Naive thymus-derived CD4-positive, alpha-beta T cell (primary cell): Measurements from ENCODE around the gene FCSK. TPM values are rescaled to one million over a fixed set of nuclear protein-coding genes. Genes with fewer than 3 reads are reported as not detected.
A peak's percentile ranks its signal among the peaks of the same experiment; 100 is the strongest.

Experiments used
- ATAC-seq: fragments of 150-1000 bp; cut with Tn5 transposase; 2 replicates; pipeline ENCODE4 v1.10.0; 2021; ENCODE audit warnings: mild to moderate bottlenecking, moderate library complexity
- CTCF ChIA-PET: fragments of 350-600 bp; sonication (Branson Sonifier 250); formaldehyde crosslinking; loops from one replicate; lab custom pipeline; 2021; ENCODE audit warnings: antibody characterized with exemption; lab: Charles Lee
- POLR2A ChIA-PET: fragments of 350-600 bp; sonication (Branson Sonifier 250); formaldehyde crosslinking; loops from one replicate; lab custom pipeline; 2021; ENCODE audit warnings: antibody characterized with exemption, inconsistent platforms; lab: Charles Lee
- DNase-seq, 9 donors: peaks; one replicate each; pipeline versions ENCODE4 v3.0.0 to v3.0.0-alpha.2; 2020 to 2022; ENCODE audit warnings: mixed read lengths in 1 of 9
- H3K27ac ChIP-seq: one replicate; pipeline ENCODE4 v1.7.0; 2013; ENCODE audit warnings: mild to moderate bottlenecking, low read depth, low read length, moderate library complexity
- H3K27me3 ChIP-seq, 2 donors: one replicate each; pipeline ENCODE4 v1.7.0; 2013; ENCODE audit warnings: low read length in 2 of 2, mild to moderate bottlenecking in 2 of 2, moderate library complexity in 2 of 2; ENCODE audit not compliant: control insufficient read depth in 2 of 2, insufficient read depth in 2 of 2
- H3K36me3 ChIP-seq, 3 experiments: 1 replicate in 2 of 3; 2 replicates in 1 of 3; pipeline ENCODE4 v1.7.0; 2013; ENCODE audit warnings: low read length in 3 of 3, mild to moderate bottlenecking in 3 of 3, moderate library complexity in 1 of 3; ENCODE audit not compliant: insufficient read depth in 3 of 3, control insufficient read depth in 2 of 3
- H3K4me1 ChIP-seq, 2 donors: one replicate each; pipeline ENCODE4 v1.7.0; 2013; ENCODE audit warnings: low read length in 2 of 2, mild to moderate bottlenecking in 2 of 2, moderate library complexity in 1 of 2; ENCODE audit not compliant: control insufficient read depth in 2 of 2, insufficient read depth in 2 of 2
- H3K4me3 ChIP-seq: 2 replicates; pipeline ENCODE4 v1.7.0; 2013; ENCODE audit warnings: mild to moderate bottlenecking, low read length
- H3K9me3 ChIP-seq, 3 experiments: 1 replicate in 2 of 3; 2 replicates in 1 of 3; pipeline ENCODE4 v1.7.0; 2013; ENCODE audit warnings: low read length in 3 of 3; ENCODE audit not compliant: control insufficient read depth in 2 of 3
- H3K27ac Mint-ChIP-seq, 9 donors: one replicate each; pipeline ENCODE4 v1.8.0; 2020 to 2022; ENCODE audit warnings: mixed read lengths in 9 of 9, mild to moderate bottlenecking in 8 of 9, moderate library complexity in 5 of 9, inconsistent platforms in 2 of 9
- H3K27me3 Mint-ChIP-seq, 5 donors: one replicate each; pipeline ENCODE4 v1.8.0; 2021 to 2022; ENCODE audit warnings: mixed read lengths in 5 of 5, mild to moderate bottlenecking in 1 of 5
- H3K36me3 Mint-ChIP-seq, 5 donors: one replicate each; pipeline ENCODE4 v1.8.0; 2020 to 2022; ENCODE audit warnings: mixed read lengths in 5 of 5, mild to moderate bottlenecking in 3 of 5, inconsistent platforms in 1 of 5
- H3K4me1 Mint-ChIP-seq, 7 donors: one replicate each; pipeline ENCODE4 v1.8.0; 2020 to 2022; ENCODE audit warnings: mixed read lengths in 7 of 7, mild to moderate bottlenecking in 3 of 7, inconsistent platforms in 1 of 7
- H3K4me3 Mint-ChIP-seq, 10 donors: one replicate each; pipeline ENCODE4 v1.8.0; 2020 to 2022; ENCODE audit warnings: mild to moderate bottlenecking in 10 of 10, mixed read lengths in 10 of 10, moderate library complexity in 6 of 10, inconsistent platforms in 2 of 10
- H3K9me3 Mint-ChIP-seq, 11 donors: one replicate each; pipeline ENCODE4 v1.8.0; 2020 to 2022; ENCODE audit warnings: mixed read lengths in 11 of 11, mild to moderate bottlenecking in 4 of 11, inconsistent platforms in 1 of 11, moderate library complexity in 1 of 11
- intact Hi-C, 2 donors: fragments of 100-400 bp; cut with micrococcal nuclease; formaldehyde crosslinking; loops; one replicate each; pipeline ENCODE4 v1.15.1; 2023
- polyA plus RNA-seq, 2 donors: library from polyadenylated mRNA; unstranded; fragments of 300-500 nt; fragmentation: Illumina TruSeq; gene quantifications; one replicate each; pipeline ENCODE4 v1.2.3, GENCODE V29; 2021
- total RNA-seq, 6 experiments: library from RNA in 5 of 6; stranded (reverse) in 5 of 6; gene quantifications; 1 replicate in 5 of 6; 2 replicates in 1 of 6; pipeline ENCODE4 v1.2.3 and lab custom pipeline; 2021 to 2026

FCSK gene
- total and polyA plus RNA-seq, 7 experiments from 2014 or later = 7.5 to 45.2 (median 30.1) TPM

DNA sequence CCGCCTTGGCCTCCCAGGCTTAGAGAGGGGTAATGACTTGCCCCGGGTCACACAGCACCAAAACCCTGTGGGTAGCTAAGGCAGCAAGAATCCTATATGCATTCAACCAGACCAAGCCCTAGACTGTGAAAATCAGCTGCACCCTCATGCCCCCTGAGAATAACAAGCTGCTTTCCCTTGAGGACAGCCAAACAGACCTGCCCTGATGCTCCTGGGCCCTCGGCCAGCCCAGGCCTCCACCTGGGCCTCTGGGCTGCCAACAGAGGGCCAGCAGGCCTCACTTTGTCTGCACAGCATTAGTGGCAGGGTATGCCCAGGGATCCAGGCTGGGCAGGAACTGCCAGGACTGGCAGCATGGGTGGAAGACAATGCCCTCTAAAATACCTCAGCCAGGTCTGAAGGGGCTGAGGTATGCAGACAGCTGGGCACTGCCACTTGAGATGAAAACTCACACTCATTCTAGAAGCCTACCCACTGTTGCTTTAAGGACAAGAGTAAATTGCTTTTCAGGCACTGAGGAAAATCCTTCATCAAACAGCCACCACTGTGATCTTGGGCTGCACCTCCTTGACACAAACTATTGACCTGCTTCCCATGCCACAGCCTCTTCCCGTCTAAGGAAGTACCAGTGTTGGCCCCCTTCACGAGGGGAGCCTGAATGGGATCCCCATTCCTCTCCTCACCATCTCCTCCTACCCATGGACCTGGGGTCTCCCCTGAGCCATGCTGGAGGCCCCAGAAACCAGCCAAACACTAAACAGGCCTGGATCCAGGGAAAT lies 24.3 kb upstream of the FCSK start:
- intact Hi-C loops = loop anchor here (2.0 to 5.0 kb wide), 2 partner anchors 49 to 857 kb away; partner anchors contain the start of gene CMTR2 (in 1 of the 2)
- no peak for ATAC-seq
- ChIA-PET POLR2A (interaction anchor here (0.8 to 0.9 kb wide), 2 partner anchors 10 to 83 kb away, joined by 4 read pairs; no protein-coding TSS in a partner anchor), CTCF (interaction anchor here (1.3 kb wide), 1 partner anchor 14 kb away, joined by 6 read pairs; no protein-coding TSS in a partner anchor)
- Histone ChIP-seq H3K4me3 (peak overlapping the region; percentile 29), H3K9me3 (no peaks in the 10 kb centered on the region), H3K27me3 (no peaks in the 10 kb centered on the region), H3K4me1 (peaks cover 20 to 32% of the 10 kb centered on the region in 2 donors), H3K27ac (peak overlapping the region; percentile 91), H3K36me3 (no peaks in the 10 kb centered on the region)
- Mint-ChIP-seq H3K27ac (peak overlapping the region; percentile 84 to 98 (median 93)), H3K27me3 (no peaks in the 10 kb centered on the region), H3K36me3 (peaks cover 0 to 18% (median 3%) of the 10 kb centered on the region in 5 donors), H3K9me3 (no peaks in the 10 kb centered on the region), H3K4me3 (peak overlapping the region in 9 of 10 donors; percentile 60 to 86 (median 79)), H3K4me1 (peaks cover 47 to 80% (median 71%) of the 10 kb centered on the region in 7 donors)
- DNase-seq = no peak

GRCh38 chr16:70430667-70431536 lies 23.5 kb upstream of the FCSK start:
- peaks cover 20 to 32% of the 10 kb centered on the region in 2 donors for H3K4me1 ChIP-seq
- Mint-ChIP-seq H3K4me1 (peaks cover 47 to 78% (median 70%) of the 10 kb centered on the region in 7 donors), H3K4me3 (peak overlapping the region; percentile 60 to 86 (median 78)), H3K36me3 (peaks cover 0 to 13% (median 3%) of the 10 kb centered on the region in 5 donors), H3K27me3 (no peaks in the 10 kb centered on the region), H3K9me3 (no peaks in the 10 kb centered on the region), H3K27ac (peak overlapping the region; percentile 84 to 98 (median 93))
- ChIA-PET POLR2A (interaction anchor here (0.9 to 2.2 kb wide), 3 partner anchors 23 to 84 kb away, joined by 4 to 8 read pairs (median 5); no protein-coding TSS in a partner anchor), CTCF (interaction anchor here (0.6 kb wide), 2 partner anchors 25 to 157 kb away, joined by 3 to 5 read pairs; no protein-coding TSS in a partner anchor)
- no peaks in the 10 kb centered on the region for H3K9me3 ChIP-seq
- DNase-seq = peak in 8 of 9 donors; percentile 49 to 85 (median 64)
- no peaks in the 10 kb centered on the region for H3K27me3 ChIP-seq
- intact Hi-C loops = loop anchor here (1.0 to 5.0 kb wide), 3 partner anchors 8 to 856 kb away; partner anchors contain the start of genes ST3GAL2 (in 2 of the 2) and CMTR2 (in 1 of the 2)
- H3K4me3 ChIP-seq = peak overlapping the region; percentile 29
- H3K36me3 ChIP-seq = no peaks in the 10 kb centered on the region
- peak overlapping the region; percentile 91 for H3K27ac ChIP-seq
- peak; percentile 89 for ATAC-seq

DNA sequence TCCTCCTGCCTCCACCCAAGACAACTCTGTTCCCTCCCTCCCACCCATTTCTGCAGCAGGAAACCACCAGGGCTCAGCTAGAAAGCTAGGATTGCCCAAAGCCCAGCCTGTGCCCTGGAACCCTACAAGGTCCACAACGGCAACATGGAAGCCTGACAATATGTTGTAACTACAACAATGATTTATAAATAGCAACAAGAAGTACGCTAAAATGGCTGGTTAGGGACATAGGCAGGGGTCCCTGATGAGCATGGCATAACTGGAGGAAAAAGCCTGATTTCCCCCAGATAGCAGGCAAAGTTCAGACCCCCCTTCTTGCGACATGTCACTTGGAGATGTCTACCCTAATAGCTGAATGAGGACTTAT lies 22.1 kb upstream of the FCSK start:
- Histone ChIP-seq H3K36me3 (no peaks in the 10 kb centered on the region), H3K27me3 (no peaks in the 10 kb centered on the region), H3K27ac (peak overlapping the region; percentile 55), H3K4me3 (no peak overlapping the region), H3K9me3 (no peaks in the 10 kb centered on the region), H3K4me1 (peaks cover 20 to 38% of the 10 kb centered on the region in 2 donors)
- DNase-seq = no peak
- no peak for ATAC-seq
- no peaks in the 10 kb centered on the region for H3K9me3 Mint-ChIP-seq
- H3K27me3 Mint-ChIP-seq = no peaks in the 10 kb centered on the region
- POLR2A ChIA-PET = interaction anchor here (0.6 to 2.2 kb wide), 4 partner anchors 21 to 52 kb away, joined by 3 to 8 read pairs (median 4); no protein-coding TSS in a partner anchor
- peak overlapping the region in 2 of 10 donors; percentile 39 to 63 for H3K4me3 Mint-ChIP-seq
- H3K27ac Mint-ChIP-seq = peak overlapping the region in 8 of 9 donors; percentile 51 to 88 (median 78)
- intact Hi-C loops = loop anchor here in 1 of 2 donors (2.0 to 5.0 kb wide), 2 partner anchors 14 to 855 kb away; partner anchors contain the start of gene CMTR2
- H3K36me3 Mint-ChIP-seq = peaks cover 0 to 17% (median 3%) of the 10 kb centered on the region in 5 donors
- CTCF ChIA-PET = interaction anchor here (0.6 to 1.7 kb wide), 2 partner anchors 11 to 28 kb away, joined by 3 to 5 read pairs; no protein-coding TSS in a partner anchor
- peaks cover 53 to 88% (median 78%) of the 10 kb centered on the region in 7 donors for H3K4me1 Mint-ChIP-seq

- Mint-ChIP-seq H3K4me3 (peak overlapping the region in 8 of 10 donors; percentile 8 to 63 (median 32)), H3K9me3 (no peaks in the 10 kb centered on the region), H3K27me3 (no peaks in the 10 kb centered on the region), H3K4me1 (peaks cover 53 to 88% (median 79%) of the 10 kb centered on the region in 7 donors), H3K36me3 (peaks cover 0 to 14% (median 3%) of the 10 kb centered on the region in 5 donors), H3K27ac (peak overlapping the region; percentile 51 to 88 (median 77))
- intact Hi-C loops = loop anchor here in 1 of 2 donors (2.0 to 5.0 kb wide), 2 partner anchors 14 to 854 kb away; partner anchors contain the start of gene CMTR2
- ChIA-PET CTCF (interaction anchor here (0.6 to 1.7 kb wide), 2 partner anchors 10 to 28 kb away, joined by 3 to 5 read pairs; no protein-coding TSS in a partner anchor), POLR2A (interaction anchor here (0.6 to 2.2 kb wide), 3 partner anchors 21 to 53 kb away, joined by 3 to 8 read pairs (median 3); no protein-coding TSS in a partner anchor)
- H3K27ac ChIP-seq = peak overlapping the region; percentile 55
- H3K27me3 ChIP-seq = no peaks in the 10 kb centered on the region
- no peak overlapping the region for H3K4me3 ChIP-seq
- ATAC-seq (no peak), DNase-seq (no peak)
- no peaks in the 10 kb centered on the region for H3K9me3 ChIP-seq
- no peaks in the 10 kb centered on the region for H3K36me3 ChIP-seq
- peaks cover 26 to 43% of the 10 kb centered on the region in 2 donors for H3K4me1 ChIP-seq
Observed at GRCh38 chr16:70432723-70433457, 21.5 kb upstream of the FCSK start.

DNA sequence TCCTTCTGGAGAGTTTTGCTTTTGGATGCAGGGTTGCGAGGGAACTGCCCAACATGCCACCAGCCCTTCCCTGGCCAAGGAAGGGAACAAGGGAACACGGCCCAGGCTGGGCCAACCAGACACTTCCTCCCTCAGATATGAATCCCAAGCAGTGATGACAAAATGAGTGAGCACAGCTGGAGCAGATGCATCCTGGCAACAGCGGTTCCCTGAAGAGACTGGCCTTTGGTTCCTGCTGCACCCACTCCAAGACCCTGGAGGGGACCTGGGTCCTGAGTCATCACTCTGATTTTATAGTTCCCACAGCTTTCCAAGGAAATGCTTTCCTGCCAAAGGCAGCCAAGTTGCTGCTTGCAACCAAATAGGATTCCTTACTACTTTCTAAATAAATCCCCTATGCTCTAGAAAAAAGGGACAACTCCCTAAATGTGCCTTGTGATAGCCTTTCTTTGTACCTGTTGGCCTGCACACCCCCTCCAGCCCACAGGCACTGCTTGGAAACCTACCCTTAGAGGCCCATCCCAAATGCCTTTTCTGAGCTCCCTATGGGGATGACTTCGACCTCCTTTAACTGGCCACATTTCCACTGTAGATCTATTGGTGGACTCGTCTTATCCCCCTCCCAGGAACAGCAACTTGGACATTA lies 20.8 kb upstream of the FCSK start:
- intact Hi-C loops = loop anchor here in 1 of 2 donors (2.0 to 5.0 kb wide), 2 partner anchors 15 to 854 kb away; partner anchors contain the start of gene CMTR2
- ChIA-PET CTCF (interaction anchor here (1.7 kb wide), 1 partner anchor 9 kb away, joined by 3 read pairs; no protein-coding TSS in a partner anchor), POLR2A (interaction anchor here (0.8 kb wide), 1 partner anchor 54 kb away, joined by 3 read pairs; no protein-coding TSS in a partner anchor)
- peaks cover 28 to 44% of the 10 kb centered on the region in 2 donors for H3K4me1 ChIP-seq
- H3K4me1 Mint-ChIP-seq = peaks cover 52 to 87% (median 77%) of the 10 kb centered on the region in 7 donors
- H3K27ac ChIP-seq = peak overlapping the region; percentile 12
- peak overlapping the region in 6 of 10 donors; percentile 18 to 64 (median 44) for H3K4me3 Mint-ChIP-seq
- no peaks in the 10 kb centered on the region for H3K27me3 Mint-ChIP-seq
- ATAC-seq (no peak), DNase-seq (no peak)
- H3K27me3 ChIP-seq = no peaks in the 10 kb centered on the region
- no peak overlapping the region for H3K4me3 ChIP-seq
- peaks cover 0 to 14% (median 3%) of the 10 kb centered on the region in 5 donors for H3K36me3 Mint-ChIP-seq
- H3K9me3 Mint-ChIP-seq = no peaks in the 10 kb centered on the region
- peak overlapping the region in 8 of 9 donors; percentile 27 to 89 (median 78) for H3K27ac Mint-ChIP-seq
- H3K9me3 ChIP-seq = no peaks in the 10 kb centered on the region
- no peaks in the 10 kb centered on the region for H3K36me3 ChIP-seq
